Endodermal cell (in vitro differentiated cells): ENCODE data around the gene GPBAR1. TPM values are rescaled to one million over a fixed set of nuclear protein-coding genes. Genes with fewer than 3 reads are reported as not detected.

Source experiments
- DNase-seq: peaks from one replicate; pipeline ENCODE4 v3.0.0-alpha.2; 2017
- H3K27ac ChIP-seq: 2 replicates; pipeline ENCODE4 v1.5.1; 2013; ENCODE audit warnings: mild to moderate bottlenecking, low read depth, low read length, moderate library complexity
- H3K27me3 ChIP-seq: 2 replicates; pipeline ENCODE4 v1.6.1; 2013; ENCODE audit warnings: mild to moderate bottlenecking, low read length, moderate library complexity; ENCODE audit not compliant: insufficient read depth, control insufficient read depth, poor library complexity, severe bottlenecking
- H3K36me3 ChIP-seq: 2 replicates; pipeline ENCODE4 v1.7.0; 2013; ENCODE audit warnings: mild to moderate bottlenecking, low read length, moderate library complexity; ENCODE audit not compliant: control insufficient read depth, insufficient read depth
- H3K4me1 ChIP-seq: one replicate; pipeline ENCODE4 v1.7.0; 2013; ENCODE audit warnings: low read length; ENCODE audit not compliant: control insufficient read depth, insufficient read depth
- H3K4me3 ChIP-seq: 2 replicates; pipeline ENCODE4 v1.5.1; 2013; ENCODE audit warnings: mild to moderate bottlenecking, low read length, moderate library complexity
- H3K9ac ChIP-seq: 2 replicates; pipeline ENCODE4 v1.6.1; 2013; ENCODE audit warnings: mild to moderate bottlenecking, low read length, moderate library complexity; ENCODE audit not compliant: poor library complexity, severe bottlenecking; ENCODE audit errors: extremely low read depth
- H3K9me3 ChIP-seq: 2 replicates; pipeline ENCODE4 v1.6.1; 2013; ENCODE audit warnings: mild to moderate bottlenecking, low read length, moderate library complexity; ENCODE audit not compliant: control insufficient read depth
- H3K27ac Mint-ChIP-seq: 2 replicates; pipeline ENCODE4 v1.8.0; 2020; ENCODE audit warnings: mixed read lengths
- H3K27me3 Mint-ChIP-seq: 2 replicates; pipeline ENCODE4 v1.8.0; 2021; ENCODE audit warnings: mild to moderate bottlenecking, mixed read lengths; ENCODE audit not compliant: insufficient read depth
- H3K36me3 Mint-ChIP-seq: 2 replicates; pipeline ENCODE4 v1.8.0; 2020; ENCODE audit warnings: low read depth, mixed read lengths
- H3K4me1 Mint-ChIP-seq: 2 replicates; pipeline ENCODE4 v1.8.0; 2020; ENCODE audit warnings: mixed read lengths
- H3K4me3 Mint-ChIP-seq: 2 replicates; pipeline ENCODE4 v1.8.0; 2020; ENCODE audit warnings: mild to moderate bottlenecking, moderate library complexity, mixed read lengths
- H3K9me3 Mint-ChIP-seq: 2 replicates; pipeline ENCODE4 v1.8.0; 2020; ENCODE audit warnings: mild to moderate bottlenecking, mixed read lengths
- WGBS, 2 experiments: methylation state at CpG; one replicate each; pipeline versions ENCODE4 v1.1.5 to v1.1.7; 2013; ENCODE audit warnings: missing lambda C conversion rate in 2 of 2, mixed read lengths in 1 of 2; ENCODE audit not compliant: insufficient coverage in 1 of 2, insufficient read length in 1 of 2; 5-methylcytosine and 5-hydroxymethylcytosine counted together
- long read RNA-seq, 4 experiments: library from polyadenylated mRNA in 2 of 4; library from RNA in 1 of 4; library from capped mRNA in 1 of 4; stranded (forward) in 3 of 4; unstranded in 1 of 4; transcript quantifications; one replicate each; pipeline ENCODE4 v2.0.0, GENCODE V29; 2020 to 2021; ENCODE audit warnings: inconsistent platforms in 1 of 4
- polyA plus RNA-seq, 2 experiments: library from polyadenylated mRNA; stranded (reverse); fragments of 50-300 nt; gene quantifications; one replicate each; pipeline ENCODE4 v1.2.3, GENCODE V29; 2013
- total RNA-seq, 2 donors: library from RNA; stranded (reverse); fragmentation: NEBNext Ultra II Directional in 1 of 2; extraction: Animal tissue kit (Norgen Biotek cat#: 25700) in 1 of 2; gene quantifications; 2 replicates in 1 of 2; 3 replicates in 1 of 2; pipeline ENCODE4 v1.2.1, GENCODE V29; 2021
- TF ChIP-seq, protein P1 (sequence below): fragments of 200-600 bp; sonication (generic); conservative IDR thresholded peaks from 2 replicates; pipeline ENCODE4 v1.5.0; 2021; ENCODE audit warnings: antibody characterized with exemption, mild to moderate bottlenecking

Gene GPBAR1, protein sequence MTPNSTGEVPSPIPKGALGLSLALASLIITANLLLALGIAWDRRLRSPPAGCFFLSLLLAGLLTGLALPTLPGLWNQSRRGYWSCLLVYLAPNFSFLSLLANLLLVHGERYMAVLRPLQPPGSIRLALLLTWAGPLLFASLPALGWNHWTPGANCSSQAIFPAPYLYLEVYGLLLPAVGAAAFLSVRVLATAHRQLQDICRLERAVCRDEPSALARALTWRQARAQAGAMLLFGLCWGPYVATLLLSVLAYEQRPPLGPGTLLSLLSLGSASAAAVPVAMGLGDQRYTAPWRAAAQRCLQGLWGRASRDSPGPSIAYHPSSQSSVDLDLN
- total RNA-seq, result under 1 TPM; 0.18 TPM
- polyA plus RNA-seq (2013, experiment 1 of 2), result 1.9 TPM
- polyA plus RNA-seq (2013, experiment 2 of 2), result 1.2 TPM
- long read RNA-seq, experiment 1, result 0 reads
- long read RNA-seq, experiment 2, result 0 reads
- long read RNA-seq, experiment 3, result 0 reads
- long read RNA-seq, experiment 4, result 0 reads

DNA sequence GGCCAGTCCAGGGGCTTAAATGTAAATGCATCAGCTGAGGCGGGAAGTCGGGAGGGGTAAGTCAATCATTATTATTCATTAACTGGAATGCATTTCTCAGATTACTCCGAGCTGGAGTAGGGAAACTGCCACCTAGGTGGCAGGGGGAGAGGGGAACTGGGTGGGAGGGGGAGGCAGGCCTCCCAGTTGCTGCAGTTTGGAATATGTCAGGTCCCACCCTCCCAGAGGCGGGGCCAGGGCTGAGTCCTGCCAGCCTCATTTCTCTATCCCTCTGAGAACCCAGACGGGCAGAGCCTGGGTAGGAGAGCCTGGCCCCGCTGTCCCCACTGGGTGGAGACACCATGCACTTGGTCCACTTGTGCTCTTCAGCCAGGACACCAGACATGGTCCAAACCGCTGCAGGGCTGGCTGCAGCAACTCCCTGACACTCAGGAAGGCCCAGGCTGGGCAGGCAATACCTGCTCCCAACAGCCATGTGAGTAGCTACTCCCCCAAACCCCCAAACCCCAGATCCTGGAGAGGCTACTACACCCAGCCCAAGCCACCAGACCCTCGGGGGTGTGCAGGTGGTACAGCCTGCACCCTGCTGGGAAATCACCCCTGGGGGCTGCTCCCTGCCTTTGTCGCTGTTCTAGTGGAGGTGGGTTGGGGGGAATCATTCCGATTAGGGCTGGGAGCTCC lies at the start of gene GPBAR1:
TSS of gene GPBAR1 (plus strand) at position 274 of the 681 bp plus-strand sequence. CDS start 1,710 bp downstream, outside the sequence.
- TF ChIP-seq, protein P1, sequence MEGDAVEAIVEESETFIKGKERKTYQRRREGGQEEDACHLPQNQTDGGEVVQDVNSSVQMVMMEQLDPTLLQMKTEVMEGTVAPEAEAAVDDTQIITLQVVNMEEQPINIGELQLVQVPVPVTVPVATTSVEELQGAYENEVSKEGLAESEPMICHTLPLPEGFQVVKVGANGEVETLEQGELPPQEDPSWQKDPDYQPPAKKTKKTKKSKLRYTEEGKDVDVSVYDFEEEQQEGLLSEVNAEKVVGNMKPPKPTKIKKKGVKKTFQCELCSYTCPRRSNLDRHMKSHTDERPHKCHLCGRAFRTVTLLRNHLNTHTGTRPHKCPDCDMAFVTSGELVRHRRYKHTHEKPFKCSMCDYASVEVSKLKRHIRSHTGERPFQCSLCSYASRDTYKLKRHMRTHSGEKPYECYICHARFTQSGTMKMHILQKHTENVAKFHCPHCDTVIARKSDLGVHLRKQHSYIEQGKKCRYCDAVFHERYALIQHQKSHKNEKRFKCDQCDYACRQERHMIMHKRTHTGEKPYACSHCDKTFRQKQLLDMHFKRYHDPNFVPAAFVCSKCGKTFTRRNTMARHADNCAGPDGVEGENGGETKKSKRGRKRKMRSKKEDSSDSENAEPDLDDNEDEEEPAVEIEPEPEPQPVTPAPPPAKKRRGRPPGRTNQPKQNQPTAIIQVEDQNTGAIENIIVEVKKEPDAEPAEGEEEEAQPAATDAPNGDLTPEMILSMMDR, result no peak
- peak within 1 kb of the TSS; percentile 87 for H3K27ac Mint-ChIP-seq
- H3K36me3 ChIP-seq, result peaks cover 20% of the 10 kb centered on the region
- WGBS, 2 experiments, result 54 to 64% methylated on average over 7 to 10 of the region's 10 CpGs
- peaks cover 20% of the 10 kb centered on the region for H3K36me3 Mint-ChIP-seq
- H3K9me3 Mint-ChIP-seq, result no peaks in the 10 kb centered on the region
- peaks cover 14% of the 10 kb centered on the region for H3K4me1 Mint-ChIP-seq
- H3K27ac ChIP-seq, result peak within 1 kb of the TSS; percentile 22
- H3K4me3 Mint-ChIP-seq, result no peak within 1 kb of the TSS
- no peak within 1 kb of the TSS for H3K4me3 ChIP-seq
- H3K9ac ChIP-seq, result no peak within 1 kb of the TSS
- DNase-seq, result peak; percentile 88
- no peaks in the 10 kb centered on the region for H3K9me3 ChIP-seq
- H3K27me3 ChIP-seq, result no peaks in the 10 kb centered on the region
- no peaks in the 10 kb centered on the region for H3K27me3 Mint-ChIP-seq
- no peaks in the 10 kb centered on the region for H3K4me1 ChIP-seq

DNA sequence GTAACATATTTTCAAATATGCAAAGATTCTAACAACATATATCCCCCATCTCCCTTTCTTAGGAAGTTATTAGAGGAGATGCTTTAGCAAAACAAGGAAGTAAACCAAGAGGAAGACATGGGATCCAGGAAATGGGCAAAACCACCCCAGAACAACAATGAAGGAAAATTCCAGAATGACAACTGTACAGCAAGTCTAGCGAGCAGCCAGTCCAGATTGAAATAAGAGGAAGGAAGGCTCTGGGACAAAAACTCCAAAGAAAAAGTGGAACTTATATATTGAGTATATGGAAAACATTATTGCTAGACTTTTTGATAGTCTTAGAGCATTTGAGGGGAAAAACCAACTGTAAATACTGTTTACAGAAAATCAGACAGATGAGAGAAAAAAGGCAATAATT lies 46.7 kb upstream of the GPBAR1 start:
- 78 to 100% methylated on average over 1 of the region's 1 CpG for WGBS, 2 experiments
- Histone ChIP-seq H3K4me3 (no peak overlapping the region), H3K4me1 (no peaks in the 10 kb centered on the region), H3K9ac (no peak overlapping the region), H3K9me3 (peaks cover 4% of the 10 kb centered on the region), H3K27me3 (no peaks in the 10 kb centered on the region), H3K36me3 (peaks cover 7% of the 10 kb centered on the region), H3K27ac (no peak overlapping the region)
- H3K27ac Mint-ChIP-seq, result no peak overlapping the region
- H3K4me3 Mint-ChIP-seq, result no peak overlapping the region
- no peak for DNase-seq
- no peaks in the 10 kb centered on the region for H3K36me3 Mint-ChIP-seq
- peaks cover 8% of the 10 kb centered on the region for H3K27me3 Mint-ChIP-seq
- H3K4me1 Mint-ChIP-seq, result peaks cover 11% of the 10 kb centered on the region
- no peaks in the 10 kb centered on the region for H3K9me3 Mint-ChIP-seq
- TF ChIP-seq, protein P1, result no peak

DNA sequence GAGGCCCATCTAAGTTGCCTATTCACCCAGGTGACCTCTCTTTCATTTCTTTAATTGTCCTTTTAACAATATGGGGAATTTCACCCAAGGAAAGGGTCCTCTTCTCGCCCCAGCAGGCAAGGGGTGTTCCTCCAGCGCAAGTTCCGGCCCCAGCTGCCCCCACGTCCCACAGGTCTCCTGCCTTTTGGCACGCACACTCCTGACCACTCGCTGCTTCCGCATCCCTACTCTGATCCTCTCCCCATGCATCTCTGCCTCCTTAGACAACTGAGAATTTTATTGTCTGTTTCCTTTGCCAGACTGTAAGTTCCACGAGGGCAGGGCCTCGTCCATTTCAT lies 44.5 kb upstream of the GPBAR1 start:
- H3K4me1 Mint-ChIP-seq, result peaks cover 26% of the 10 kb centered on the region

More for the DNA sequence above, 44.5 kb upstream of the GPBAR1 start:
- H3K9ac ChIP-seq, result peak overlapping the region; percentile 4
- Mint-ChIP-seq H3K36me3 (peaks cover 9% of the 10 kb centered on the region), H3K27ac (peak overlapping the region; percentile 93), H3K27me3 (no peaks in the 10 kb centered on the region), H3K4me3 (peak overlapping the region; percentile 83), H3K9me3 (no peaks in the 10 kb centered on the region)
- no peak for DNase-seq
- 77 to 98% methylated on average over 7 to 8 of the region's 9 CpGs for WGBS, 2 experiments
- H3K27ac ChIP-seq, result no peak overlapping the region
- no peaks in the 10 kb centered on the region for H3K27me3 ChIP-seq
- H3K36me3 ChIP-seq, result peaks cover 25% of the 10 kb centered on the region
- no peaks in the 10 kb centered on the region for H3K9me3 ChIP-seq
- H3K4me1 ChIP-seq, result peaks cover 4% of the 10 kb centered on the region
- TF ChIP-seq, protein P1, result no peak
- peak overlapping the region; percentile 81 for H3K4me3 ChIP-seq
